AML-193 (cell line): ENCODE results near the gene USP6NL.
"Not testable (repeated sequence)": the region's sequence is repeated elsewhere in the genome, so short reads cannot be mapped to it uniquely, and the experiment has no call there.

ENCODE experiments used
- DNase-seq, 2 experiments: peaks; one replicate each; lab custom pipeline; 2025; lab: John Stamatoyannopoulos, UW

Gene USP6NL

GRCh38 chr10:11444155-11444530 lies 167.3 kb downstream of the USP6NL start:
- DNase-seq: no peak

- DNase-seq: no peak
Measured at GRCh38 chr10:11443468-11444154, 167.8 kb downstream of the USP6NL start.

- no peak for DNase-seq
Measured at GRCh38 chr10:11442001-11442773, 169.3 kb downstream of the USP6NL start.

GRCh38 chr10:11441151-11441535 lies 170.3 kb downstream of the USP6NL start:
- DNase-seq: no peak

- no peak for DNase-seq
Measured at GRCh38 chr10:11440250-11441150, 170.9 kb downstream of the USP6NL start.

- DNase-seq: no peak
Measured at GRCh38 chr10:11439523-11440053, 171.9 kb downstream of the USP6NL start.

GRCh38 chr10:11437391-11438142 lies 173.9 kb downstream of the USP6NL start:
- no peak for DNase-seq

GRCh38 chr10:11436445-11436844 lies 175.0 kb downstream of the USP6NL start:
- DNase-seq: not testable (repeated sequence)

GRCh38 chr10:11435581-11435981 lies 175.9 kb downstream of the USP6NL start:
- DNase-seq: no peak

GRCh38 chr10:11434324-11434723 lies 177.1 kb downstream of the USP6NL start:
- DNase-seq: peak in 1 of 2 experiments; percentile 19

GRCh38 chr10:11433657-11434056 lies 177.8 kb downstream of the USP6NL start:
- DNase-seq: no peak

GRCh38 chr10:11431216-11431555 lies 180.3 kb downstream of the USP6NL start:
- no peak for DNase-seq

- no peak for DNase-seq
Measured at GRCh38 chr10:11430421-11431215, 180.8 kb downstream of the USP6NL start.

- DNase-seq: no peak
Measured at GRCh38 chr10:11429439-11430052, 181.9 kb downstream of the USP6NL start.

GRCh38 chr10:11425676-11426075 lies 185.8 kb downstream of the USP6NL start:
- DNase-seq: no peak

- no peak for DNase-seq
Measured at GRCh38 chr10:11425296-11425610, 186.2 kb downstream of the USP6NL start.

GRCh38 chr10:11424456-11425295 lies 186.8 kb downstream of the USP6NL start:
- peak; percentile 5 to 13 for DNase-seq

- DNase-seq: no peak
Measured at GRCh38 chr10:11416974-11417373, 194.5 kb downstream of the USP6NL start.

- no peak for DNase-seq
Measured at GRCh38 chr10:11415095-11415494, 196.4 kb downstream of the USP6NL start.
